SK-N-SH (cell line): Measurements from ENCODE around the gene ASIC4. TPM values are rescaled to one million over a fixed set of nuclear protein-coding genes. Genes with fewer than 3 reads are reported as not detected.

ENCODE experiments used
- CTCF ChIA-PET: fragments of 300-600, 350-600 bp; formaldehyde crosslinking; extraction: SDS; loops from one replicate; lab custom pipeline; 2021; lab: Yijun Ruan, JAX
- POLR2A ChIA-PET: fragments of 350-600 bp; sonication (Branson Sonifier 250); formaldehyde crosslinking; extraction: SDS; loops from one replicate; lab custom pipeline; 2020; ENCODE audit warnings: antibody characterized with exemption, inconsistent platforms; lab: Yijun Ruan, JAX
- DNase-seq: peaks from one replicate; pipeline ENCODE4 v3.0.0; 2012
- H2AFZ ChIP-seq: fragments of 200-600 bp; sonication (generic); 2 replicates; pipeline ENCODE4 v1.8.1; 2016; ENCODE audit warnings: antibody characterized with exemption, mild to moderate bottlenecking, low read depth
- H3F3A ChIP-seq: fragments of 200-600 bp; sonication (generic); replicated peaks from 2 replicates; pipeline ENCODE3; 2016; ENCODE audit warnings: antibody characterized with exemption, mild to moderate bottlenecking; ENCODE audit not compliant: insufficient read depth
- H3K27ac ChIP-seq, 2 experiments: fragments of 200-500 bp in 1 of 2; fragments of 200-600 bp in 1 of 2; sonication (Bioruptor generic) in 1 of 2; sonication (generic), shearing (Covaris generic) in 1 of 2; 2 replicates each; pipeline versions ENCODE4 v1.5.1 to v1.6.1; 2014 to 2016; ENCODE audit warnings: low read depth in 2 of 2, inconsistent platforms in 1 of 2, low read length in 1 of 2, mild to moderate bottlenecking in 1 of 2, mixed read lengths in 1 of 2
- H3K27me3 ChIP-seq: fragments of 200-600 bp; sonication (generic), shearing (Covaris generic); 2 replicates; pipeline ENCODE4 v1.6.1; 2016; ENCODE audit warnings: mixed run types; ENCODE audit not compliant: insufficient read depth
- H3K36me3 ChIP-seq, 2 experiments: fragments of 200-500 bp in 1 of 2; fragments of 200-600 bp in 1 of 2; sonication (Bioruptor generic) in 1 of 2; sonication (generic) in 1 of 2; replicated peaks in 1 of 2; 2 replicates each; pipeline versions ENCODE3 to v1.5.1; 2014 to 2016; ENCODE audit warnings: low read length in 1 of 2, mild to moderate bottlenecking in 1 of 2; ENCODE audit not compliant: insufficient read depth in 2 of 2, control insufficient read depth in 1 of 2
- H3K4me1 ChIP-seq, 2 experiments: fragments of 200-500 bp in 1 of 2; fragments of 200-600 bp in 1 of 2; sonication (Bioruptor generic) in 1 of 2; sonication (generic), shearing (Covaris generic) in 1 of 2; 2 replicates each; pipeline versions ENCODE4 v1.5.1 to v1.6.1; 2014 to 2016; ENCODE audit warnings: low read depth in 1 of 2, low read length in 1 of 2, mixed run types in 1 of 2; ENCODE audit not compliant: insufficient read depth in 2 of 2, control insufficient read depth in 1 of 2
- H3K4me2 ChIP-seq: fragments of 200-600 bp; sonication (generic), shearing (Covaris generic); 2 replicates; pipeline ENCODE4 v1.6.1; 2017; ENCODE audit warnings: mixed run types
- H3K4me3 ChIP-seq, 2 experiments: fragments of 200-500 bp in 1 of 2; fragments of 200-600 bp in 1 of 2; sonication (Bioruptor generic) in 1 of 2; sonication (generic), shearing (Covaris generic) in 1 of 2; 2 replicates each; pipeline versions ENCODE4 v1.5.1 to v1.8.1; 2014 to 2016; ENCODE audit warnings: low read depth in 2 of 2, inconsistent platforms in 1 of 2, low read length in 1 of 2, mild to moderate bottlenecking in 1 of 2, mixed read lengths in 1 of 2, moderate library complexity in 1 of 2
- H3K79me2 ChIP-seq: fragments of 200-600 bp; sonication (generic); 2 replicates; pipeline ENCODE4 v1.8.1; 2017; ENCODE audit warnings: mild to moderate bottlenecking; ENCODE audit not compliant: insufficient read depth
- H3K9ac ChIP-seq: fragments of 200-600 bp; sonication (generic); 2 replicates; pipeline ENCODE4 v1.6.1; 2017; ENCODE audit warnings: mixed run types
- H3K9me2 ChIP-seq: fragments of 200-600 bp; sonication (generic); 2 replicates; pipeline ENCODE4 v1.6.1; 2017; ENCODE audit warnings: mixed run types
- H3K9me3 ChIP-seq: fragments of 200-600 bp; sonication (generic); 2 replicates; pipeline ENCODE4 v1.6.1; 2017; ENCODE audit warnings: mixed run types, mild to moderate bottlenecking, moderate library complexity
- H4K20me1 ChIP-seq: fragments of 200-600 bp; sonication (generic); 2 replicates; pipeline ENCODE4 v1.6.1; 2017; ENCODE audit warnings: mild to moderate bottlenecking, mixed run types; ENCODE audit not compliant: insufficient read depth
- ELF1 ChIP-seq: IDR thresholded peaks from 2 replicates; pipeline ENCODE4 v1.4.0; 2012
- EZH2phosphoT487 ChIP-seq: fragments of 200-600 bp; sonication (generic); IDR thresholded peaks from 2 replicates; pipeline ENCODE4 v1.6.1; 2017; ENCODE audit warnings: low read depth, mixed run types, mild to moderate bottlenecking, antibody characterized with exemption, moderate library complexity, borderline replicate concordance
- FOSL2 ChIP-seq: IDR thresholded peaks from 2 replicates; pipeline ENCODE4 v1.4.0; 2012; ENCODE audit warnings: low read depth, mild to moderate bottlenecking, moderate library complexity, borderline replicate concordance
- GABPA ChIP-seq: IDR thresholded peaks from 2 replicates; pipeline ENCODE4 v1.4.0; 2012; ENCODE audit warnings: low read depth, mild to moderate bottlenecking
- IRF3 ChIP-seq: fragments of 150-350 bp; IDR thresholded peaks from 2 replicates; pipeline ENCODE4 v1.6.1; 2016; ENCODE audit warnings: mild to moderate bottlenecking, low read depth, low read length
- JUND ChIP-seq: IDR thresholded peaks from 2 replicates; pipeline ENCODE4 v1.4.0; 2012
- NRF1 ChIP-seq: IDR thresholded peaks from 2 replicates; pipeline ENCODE4 v1.6.1; 2012; ENCODE audit warnings: low read depth, mild to moderate bottlenecking, low read length
- RCOR1 ChIP-seq: fragments of 150-350 bp; IDR thresholded peaks from 2 replicates; pipeline ENCODE4 v1.6.1; 2017; ENCODE audit warnings: antibody characterized with exemption, low read length
- RXRA ChIP-seq: IDR thresholded peaks from 2 replicates; pipeline ENCODE4 v1.4.0; 2012; ENCODE audit warnings: low read depth, mild to moderate bottlenecking, borderline replicate concordance
- SIN3A ChIP-seq: IDR thresholded peaks from 2 replicates; pipeline ENCODE4 v1.6.1; 2012; ENCODE audit warnings: low read depth, mild to moderate bottlenecking, low read length, moderate library complexity, borderline replicate concordance
- TAF1 ChIP-seq: IDR thresholded peaks from 2 replicates; pipeline ENCODE4 v1.6.1; 2012; ENCODE audit warnings: low read depth, mild to moderate bottlenecking, low read length, moderate library complexity, borderline replicate concordance
- TCF12 ChIP-seq: IDR thresholded peaks from 2 replicates; pipeline ENCODE4 v1.4.0; 2012
- TEAD4 ChIP-seq: IDR thresholded peaks from 2 replicates; pipeline ENCODE4 v1.4.0; 2012; ENCODE audit warnings: mild to moderate bottlenecking, borderline replicate concordance; ENCODE audit not compliant: insufficient read depth
- USF1 ChIP-seq: IDR thresholded peaks from 2 replicates; pipeline ENCODE4 v1.4.0; 2012; ENCODE audit warnings: low read depth, borderline replicate concordance
- USF2 ChIP-seq: fragments of 150-350 bp; IDR thresholded peaks from 2 replicates; pipeline ENCODE4 v1.6.1; 2017; ENCODE audit warnings: antibody characterized with exemption, low read length, low read depth, borderline replicate concordance
- YY1 ChIP-seq: IDR thresholded peaks from 2 replicates; pipeline ENCODE4 v1.4.0; 2012; ENCODE audit warnings: low read depth, mild to moderate bottlenecking
- WGBS: methylation state at CpG from one replicate; pipeline ENCODE4 v1.1.6; 2017; ENCODE audit warnings: low lambda C conversion rate; 5-methylcytosine and 5-hydroxymethylcytosine counted together
- polyA plus RNA-seq, 3 experiments: library from polyadenylated mRNA; depleted of rRNA; stranded (reverse); fragments of >200 nt; gene quantifications; 2 replicates each; pipeline ENCODE4 v1.2.3, GENCODE V29; 2012
- TF ChIP-seq, protein P1 (sequence below): IDR thresholded peaks from 2 replicates; pipeline ENCODE4 v1.4.0; 2012; ENCODE audit warnings: low read depth, borderline replicate concordance
- TF ChIP-seq, protein P2 (sequence below): fragments of 200-600 bp; sonication (generic); IDR thresholded peaks from 2 replicates; pipeline ENCODE4 v1.6.1; 2017; ENCODE audit warnings: antibody characterized with exemption, mild to moderate bottlenecking, moderate library complexity
- TF ChIP-seq, protein P3 (sequence below): IDR thresholded peaks from 2 replicates; pipeline ENCODE4; 2012

Gene ASIC4
- polyA plus RNA-seq, 1 of the 3 experiments (the other 2 are of a cell fraction): 0.05 TPM

- no peak overlapping the region for H3K27ac ChIP-seq
- H3K4me2 ChIP-seq: no peak overlapping the region
- H3K4me3 ChIP-seq: no peak overlapping the region
- no peak overlapping the region for H2AFZ ChIP-seq
- ChIA-PET POLR2A (interaction anchor here (0.5 to 0.6 kb wide), 2 partner anchors 13 to 16 kb away, joined by 3 read pairs; no protein-coding TSS in a partner anchor), CTCF (interaction anchor here (0.9 to 7.5 kb wide), 5 partner anchors 10 to 84 kb away, joined by 4 to 107 read pairs (median 6); partner anchors contain the start of genes CHPF, OBSL1 and TMEM198)
- no peaks in the 10 kb centered on the region for H4K20me1 ChIP-seq
- no peak for TF ChIP-seq SIN3A
- TF ChIP-seq FOSL2: no peak
- TF ChIP-seq, protein P1, sequence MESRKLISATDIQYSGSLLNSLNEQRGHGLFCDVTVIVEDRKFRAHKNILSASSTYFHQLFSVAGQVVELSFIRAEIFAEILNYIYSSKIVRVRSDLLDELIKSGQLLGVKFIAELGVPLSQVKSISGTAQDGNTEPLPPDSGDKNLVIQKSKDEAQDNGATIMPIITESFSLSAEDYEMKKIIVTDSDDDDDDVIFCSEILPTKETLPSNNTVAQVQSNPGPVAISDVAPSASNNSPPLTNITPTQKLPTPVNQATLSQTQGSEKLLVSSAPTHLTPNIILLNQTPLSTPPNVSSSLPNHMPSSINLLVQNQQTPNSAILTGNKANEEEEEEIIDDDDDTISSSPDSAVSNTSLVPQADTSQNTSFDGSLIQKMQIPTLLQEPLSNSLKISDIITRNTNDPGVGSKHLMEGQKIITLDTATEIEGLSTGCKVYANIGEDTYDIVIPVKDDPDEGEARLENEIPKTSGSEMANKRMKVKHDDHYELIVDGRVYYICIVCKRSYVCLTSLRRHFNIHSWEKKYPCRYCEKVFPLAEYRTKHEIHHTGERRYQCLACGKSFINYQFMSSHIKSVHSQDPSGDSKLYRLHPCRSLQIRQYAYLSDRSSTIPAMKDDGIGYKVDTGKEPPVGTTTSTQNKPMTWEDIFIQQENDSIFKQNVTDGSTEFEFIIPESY: no peak
- no peak for TF ChIP-seq USF1
- no peak for TF ChIP-seq NRF1
- TF ChIP-seq, protein P2, sequence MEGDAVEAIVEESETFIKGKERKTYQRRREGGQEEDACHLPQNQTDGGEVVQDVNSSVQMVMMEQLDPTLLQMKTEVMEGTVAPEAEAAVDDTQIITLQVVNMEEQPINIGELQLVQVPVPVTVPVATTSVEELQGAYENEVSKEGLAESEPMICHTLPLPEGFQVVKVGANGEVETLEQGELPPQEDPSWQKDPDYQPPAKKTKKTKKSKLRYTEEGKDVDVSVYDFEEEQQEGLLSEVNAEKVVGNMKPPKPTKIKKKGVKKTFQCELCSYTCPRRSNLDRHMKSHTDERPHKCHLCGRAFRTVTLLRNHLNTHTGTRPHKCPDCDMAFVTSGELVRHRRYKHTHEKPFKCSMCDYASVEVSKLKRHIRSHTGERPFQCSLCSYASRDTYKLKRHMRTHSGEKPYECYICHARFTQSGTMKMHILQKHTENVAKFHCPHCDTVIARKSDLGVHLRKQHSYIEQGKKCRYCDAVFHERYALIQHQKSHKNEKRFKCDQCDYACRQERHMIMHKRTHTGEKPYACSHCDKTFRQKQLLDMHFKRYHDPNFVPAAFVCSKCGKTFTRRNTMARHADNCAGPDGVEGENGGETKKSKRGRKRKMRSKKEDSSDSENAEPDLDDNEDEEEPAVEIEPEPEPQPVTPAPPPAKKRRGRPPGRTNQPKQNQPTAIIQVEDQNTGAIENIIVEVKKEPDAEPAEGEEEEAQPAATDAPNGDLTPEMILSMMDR: no peak
- no peak for TF ChIP-seq IRF3
- no peak for TF ChIP-seq RXRA
- TF ChIP-seq, protein P3, sequence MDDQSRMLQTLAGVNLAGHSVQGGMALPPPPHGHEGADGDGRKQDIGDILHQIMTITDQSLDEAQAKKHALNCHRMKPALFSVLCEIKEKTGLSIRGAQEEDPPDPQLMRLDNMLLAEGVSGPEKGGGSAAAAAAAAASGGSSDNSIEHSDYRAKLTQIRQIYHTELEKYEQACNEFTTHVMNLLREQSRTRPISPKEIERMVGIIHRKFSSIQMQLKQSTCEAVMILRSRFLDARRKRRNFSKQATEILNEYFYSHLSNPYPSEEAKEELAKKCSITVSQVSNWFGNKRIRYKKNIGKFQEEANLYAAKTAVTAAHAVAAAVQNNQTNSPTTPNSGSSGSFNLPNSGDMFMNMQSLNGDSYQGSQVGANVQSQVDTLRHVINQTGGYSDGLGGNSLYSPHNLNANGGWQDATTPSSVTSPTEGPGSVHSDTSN: no peak
- no peak for TF ChIP-seq TEAD4
- TF ChIP-seq EZH2phosphoT487: no peak
- TF ChIP-seq TCF12: no peak
- TF ChIP-seq ELF1: no peak
- no peak for TF ChIP-seq GABPA
- no peak for TF ChIP-seq RCOR1
- TF ChIP-seq YY1: no peak
- no peak for TF ChIP-seq USF2
- no peak for TF ChIP-seq TAF1
- no peak for TF ChIP-seq JUND
- no peaks in the 10 kb centered on the region for H3K27me3 ChIP-seq
- H3F3A ChIP-seq: peaks cover 2% of the 10 kb centered on the region
- no peak for DNase-seq
- H3K79me2 ChIP-seq: no peaks in the 10 kb centered on the region
- 96% methylated on average over 13 of the region's 25 CpGs for WGBS
- no peaks in the 10 kb centered on the region for H3K9me2 ChIP-seq
- no peak overlapping the region for H3K9ac ChIP-seq
- H3K9me3 ChIP-seq: no peaks in the 10 kb centered on the region
- H3K36me3 ChIP-seq: peaks cover 0 to 7% of the 10 kb centered on the region in 2 experiments
- H3K4me1 ChIP-seq: peaks cover 0 to 15% of the 10 kb centered on the region in 2 experiments; a peak in 1 of 4 replicates
Measured at GRCh38 chr2:219557791-219558785, 43.8 kb downstream of the ASIC4 start.
